Thyroid gland (tissue), 4 donors: ENCODE results near the gene PTCHD1. TPM values are rescaled to one million over a fixed set of nuclear protein-coding genes. Genes with fewer than 3 reads are reported as not detected.

Experiments used
- DNase-seq, 2 donors: peaks; one replicate each; pipeline ENCODE4 v3.0.0-alpha.2; 2019
- H3K27ac ChIP-seq, 3 donors: fragments of 200-600 bp; sonication (generic); 1 replicate in 2 of 3; 2 replicates in 1 of 3; pipeline ENCODE4 v1.5.1; 2016 to 2019; ENCODE audit warnings: mild to moderate bottlenecking in 1 of 3, moderate library complexity in 1 of 3
- H3K27me3 ChIP-seq: fragments of 200-600 bp; sonication (generic); one replicate; pipeline ENCODE4 v1.5.1; 2019
- H3K36me3 ChIP-seq, 2 donors: fragments of 200-600 bp; sonication (generic); one replicate each; pipeline ENCODE4 v1.5.1; 2016 to 2019
- H3K4me1 ChIP-seq, 2 donors: fragments of 200-600 bp; sonication (generic); one replicate each; pipeline ENCODE4 v1.5.1; 2017 to 2019
- H3K4me3 ChIP-seq, 3 donors: fragments of 200-600 bp; sonication (generic); replicated peaks in 1 of 3; 1 replicate in 2 of 3; 2 replicates in 1 of 3; pipeline ENCODE4 v1.5.1; 2016; ENCODE audit warnings: mild to moderate bottlenecking in 1 of 3
- H3K9me3 ChIP-seq: fragments of 200-600 bp; sonication (generic); one replicate; pipeline ENCODE4 v1.5.1; 2017
- POLR2A ChIP-seq, 2 donors: fragments of 450-650 bp; IDR thresholded peaks; one replicate each; pipeline ENCODE4 v1.6.1; 2017; ENCODE audit warnings: antibody characterized with exemption in 2 of 2, mild to moderate bottlenecking in 2 of 2, moderate library complexity in 1 of 2
- WGBS, 2 donors: methylation state at CpG; one replicate each; pipeline ENCODE4 v1.1.5; 2017; 5-methylcytosine and 5-hydroxymethylcytosine counted together
- intact Hi-C: fragments of 100-400 bp; cut with DNase I; formaldehyde crosslinking; loops from one replicate; pipeline ENCODE4 v1.15.1; 2023
- total RNA-seq, 4 donors: library from RNA; depleted of rRNA; stranded (reverse); fragments of >200 nt; gene quantifications; one replicate each; pipeline ENCODE4 v1.2.3, GENCODE V29; 2016
- TF ChIP-seq, protein P1 (sequence below), 6 experiments: fragments of 200-600 bp in 3 of 6; fragments of 450-650 bp in 3 of 6; sonication (generic) in 3 of 6; IDR thresholded peaks; one replicate each; pipeline ENCODE4 v1.5.1; 2016 to 2019; ENCODE audit warnings: antibody characterized with exemption in 6 of 6, mild to moderate bottlenecking in 2 of 6, inconsistent platforms in 1 of 6, moderate library complexity in 1 of 6

The PTCHD1 gene
- total RNA-seq, 4 donors from 2014 or later: under 0.01 to 1.3 (median 0.59) TPM

- intact Hi-C loops: no loop called here
- H3K4me3 ChIP-seq: no peak overlapping the region
- H3K27ac ChIP-seq: no peak overlapping the region
- no peaks in the 10 kb centered on the region for H3K4me1 ChIP-seq
- no peaks in the 10 kb centered on the region for H3K9me3 ChIP-seq
- WGBS, 2 donors: 87 to 88% methylated on average over 2 of the region's 2 CpGs
- no peak for TF ChIP-seq POLR2A (IDR thresholded peaks at IDR 0.05)
- TF ChIP-seq, protein P1, sequence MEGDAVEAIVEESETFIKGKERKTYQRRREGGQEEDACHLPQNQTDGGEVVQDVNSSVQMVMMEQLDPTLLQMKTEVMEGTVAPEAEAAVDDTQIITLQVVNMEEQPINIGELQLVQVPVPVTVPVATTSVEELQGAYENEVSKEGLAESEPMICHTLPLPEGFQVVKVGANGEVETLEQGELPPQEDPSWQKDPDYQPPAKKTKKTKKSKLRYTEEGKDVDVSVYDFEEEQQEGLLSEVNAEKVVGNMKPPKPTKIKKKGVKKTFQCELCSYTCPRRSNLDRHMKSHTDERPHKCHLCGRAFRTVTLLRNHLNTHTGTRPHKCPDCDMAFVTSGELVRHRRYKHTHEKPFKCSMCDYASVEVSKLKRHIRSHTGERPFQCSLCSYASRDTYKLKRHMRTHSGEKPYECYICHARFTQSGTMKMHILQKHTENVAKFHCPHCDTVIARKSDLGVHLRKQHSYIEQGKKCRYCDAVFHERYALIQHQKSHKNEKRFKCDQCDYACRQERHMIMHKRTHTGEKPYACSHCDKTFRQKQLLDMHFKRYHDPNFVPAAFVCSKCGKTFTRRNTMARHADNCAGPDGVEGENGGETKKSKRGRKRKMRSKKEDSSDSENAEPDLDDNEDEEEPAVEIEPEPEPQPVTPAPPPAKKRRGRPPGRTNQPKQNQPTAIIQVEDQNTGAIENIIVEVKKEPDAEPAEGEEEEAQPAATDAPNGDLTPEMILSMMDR (IDR thresholded peaks at IDR 0.05): no peak
- no peaks in the 10 kb centered on the region for H3K27me3 ChIP-seq
- DNase-seq: no peak
- no peaks in the 10 kb centered on the region for H3K36me3 ChIP-seq
These were observed 48.8 kb downstream of the PTCHD1 start for GRCh38 chrX:23383411-23383810.

GRCh38 chrX:23385242-23385641, 50.6 kb downstream of the PTCHD1 start:
- Histone ChIP-seq H3K27me3 (no peaks in the 10 kb centered on the region), H3K36me3 (no peaks in the 10 kb centered on the region), H3K4me1 (no peaks in the 10 kb centered on the region), H3K27ac (no peak overlapping the region), H3K9me3 (no peaks in the 10 kb centered on the region), H3K4me3 (no peak overlapping the region)
- TF ChIP-seq, protein P1 (IDR thresholded peaks at IDR 0.05): no peak
- no peak for TF ChIP-seq POLR2A (IDR thresholded peaks at IDR 0.05)
- intact Hi-C loops: no loop called here
- 90 to 92% methylated on average over 3 of the region's 3 CpGs for WGBS, 2 donors
- DNase-seq: no peak

DNA sequence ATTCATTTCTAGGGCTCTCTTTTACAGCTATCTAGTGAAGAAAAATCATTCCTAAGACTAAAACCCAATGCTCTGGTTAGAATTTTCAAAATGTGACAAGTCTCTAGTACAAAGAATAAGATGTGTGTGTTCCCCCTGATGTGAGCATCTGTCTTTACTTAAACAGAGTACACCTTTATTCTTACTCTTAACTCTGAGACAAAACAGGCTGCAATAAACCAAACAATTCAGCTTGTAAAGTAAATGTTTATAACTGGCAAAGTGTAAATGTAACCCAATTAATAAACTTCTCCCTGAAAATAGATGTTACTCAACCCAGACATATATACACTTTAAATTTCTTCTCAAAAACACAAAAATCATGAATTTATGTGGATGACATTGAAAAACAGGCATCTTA, 51.6 kb downstream of the PTCHD1 start:
- no peak overlapping the region for H3K27ac ChIP-seq
- intact Hi-C loops: no loop called here
- H3K4me1 ChIP-seq: no peaks in the 10 kb centered on the region
- no peak overlapping the region for H3K4me3 ChIP-seq
- H3K36me3 ChIP-seq: no peaks in the 10 kb centered on the region
- no peak for DNase-seq
- H3K9me3 ChIP-seq: no peaks in the 10 kb centered on the region
- no peaks in the 10 kb centered on the region for H3K27me3 ChIP-seq
- TF ChIP-seq POLR2A (IDR thresholded peaks at IDR 0.05): no peak
- TF ChIP-seq, protein P1 (IDR thresholded peaks at IDR 0.05): no peak

- no peak overlapping the region for H3K27ac ChIP-seq
- WGBS, 2 donors: 70 to 73% methylated on average over 5 of the region's 5 CpGs
- no peaks in the 10 kb centered on the region for H3K4me1 ChIP-seq
- no peaks in the 10 kb centered on the region for H3K27me3 ChIP-seq
- no peak overlapping the region for H3K4me3 ChIP-seq
- DNase-seq: no peak
- intact Hi-C loops: no loop called here
- TF ChIP-seq POLR2A (IDR thresholded peaks at IDR 0.05): no peak
- TF ChIP-seq, protein P1 (IDR thresholded peaks at IDR 0.05): no peak
- no peaks in the 10 kb centered on the region for H3K36me3 ChIP-seq
- no peaks in the 10 kb centered on the region for H3K9me3 ChIP-seq
These were observed 52.1 kb downstream of the PTCHD1 start for GRCh38 chrX:23386726-23387125.

GRCh38 chrX:23387550-23388184, 53.0 kb downstream of the PTCHD1 start:
- no peaks in the 10 kb centered on the region for H3K9me3 ChIP-seq
- no peaks in the 10 kb centered on the region for H3K36me3 ChIP-seq
- TF ChIP-seq, protein P1 (IDR thresholded peaks at IDR 0.05): no peak
- TF ChIP-seq POLR2A (IDR thresholded peaks at IDR 0.05): no peak
- H3K4me3 ChIP-seq: no peak overlapping the region
- no peaks in the 10 kb centered on the region for H3K4me1 ChIP-seq
- 84% methylated on average over 5 to 6 of the region's 6 CpGs for WGBS, 2 donors
- no peak for DNase-seq
- intact Hi-C loops: no loop called here
- H3K27me3 ChIP-seq: no peaks in the 10 kb centered on the region
- no peak overlapping the region for H3K27ac ChIP-seq
